Measurements from ENCODE around the gene ARFGEF3. TPM values are rescaled to one million over a fixed set of nuclear protein-coding genes. Genes with fewer than 3 reads are reported as not detected.

ARFGEF3 gene
- total RNA-seq, 1 experiment from 2014 or later: 7.8 TPM

- TF ChIP-seq EZH2 (IDR thresholded peaks at IDR 0.05; ENCODE audit: low read length, unreplicated experiment): no peak
- TF ChIP-seq EZH2phosphoT487 (IDR thresholded peaks at IDR 0.05; ENCODE audit: borderline replicate concordance, low read length): no peak
- no peak for TF ChIP-seq CTCF (conservative IDR thresholded peaks at IDR 0.05; ENCODE audit: low read depth, low read length)
These were observed 140.8 kb downstream of the ARFGEF3 start for GRCh38 chr6:138302554-138302953.

DNA sequence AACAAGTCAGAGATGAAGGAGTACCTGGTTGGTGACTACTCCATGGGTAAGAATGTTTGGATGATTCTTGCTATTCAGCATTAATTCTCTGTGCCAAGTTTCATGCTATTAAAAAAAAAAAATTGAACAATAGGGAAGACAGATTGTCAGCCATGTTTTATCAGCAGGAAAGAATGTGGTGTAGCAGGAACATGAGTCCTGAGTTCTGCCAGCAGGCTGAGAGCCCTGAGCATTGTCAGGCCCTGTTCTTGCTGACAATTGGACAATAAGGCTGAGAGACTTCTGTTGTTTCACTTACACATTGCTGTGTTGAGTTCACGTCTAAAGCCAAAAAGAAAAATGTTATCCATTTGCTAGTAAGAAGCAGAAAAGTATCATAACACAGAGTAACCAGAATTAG is 145.6 kb downstream of the ARFGEF3 start:
- H3K27ac ChIP-seq (ENCODE audit: low read length): no peak overlapping the region
- H3K9ac ChIP-seq (ENCODE audit: low read length): no peak overlapping the region
- DNase-seq (peak; percentile 21), ATAC-seq (no peak)
- POLR2A ChIA-PET (ENCODE audit: unreplicated experiment): no interaction called here
- no peaks in the 10 kb centered on the region for H4K20me1 ChIP-seq (ENCODE audit: low read length)
- BruUV-seq (replicated peaks): no TSS peak
- H3K36me3 ChIP-seq (ENCODE audit: low read depth, low read length): no peaks in the 10 kb centered on the region
- H2AFZ ChIP-seq (ENCODE audit: low read length): no peak overlapping the region
- no peak overlapping the region for H3K4me3 ChIP-seq (ENCODE audit: low read length)
- H3K79me2 ChIP-seq (ENCODE audit: low read length): no peaks in the 10 kb centered on the region
- intact Hi-C loops (cut with micrococcal nuclease): no loop called here
- H3K9me3 ChIP-seq (ENCODE audit: low read length): no peaks in the 10 kb centered on the region
- H3K4me1 ChIP-seq (ENCODE audit: insufficient read depth, low read length): no peaks in the 10 kb centered on the region
- CTCF ChIA-PET: no interaction called here
- H3F3A ChIP-seq (ENCODE audit: low read length, unreplicated experiment): no peaks in the 10 kb centered on the region
- TF ChIP-seq EZH2phosphoT487 (IDR thresholded peaks at IDR 0.05; ENCODE audit: borderline replicate concordance, low read length) (no peak), CTCF (conservative IDR thresholded peaks at IDR 0.05; ENCODE audit: low read depth, low read length) (no peak), EZH2 (IDR thresholded peaks at IDR 0.05; ENCODE audit: low read length, unreplicated experiment) (no peak)
- no peaks in the 10 kb centered on the region for H3K9me2 ChIP-seq (replicated peaks; ENCODE audit: low read length)
- H3K27me3 ChIP-seq (ENCODE audit: low read length): no peaks in the 10 kb centered on the region
- no peak overlapping the region for H3K4me2 ChIP-seq (ENCODE audit: low read length)

More at GRCh38 chr6:138302554-138302953, 140.8 kb downstream of the ARFGEF3 start:
- DNase-seq (no peak), ATAC-seq (no peak)
- no peak overlapping the region for H2AFZ ChIP-seq (ENCODE audit: low read length)
- no peaks in the 10 kb centered on the region for H3K27me3 ChIP-seq (ENCODE audit: low read length)
- H3K4me1 ChIP-seq (ENCODE audit: insufficient read depth, low read length): no peaks in the 10 kb centered on the region
- H3F3A ChIP-seq (ENCODE audit: low read length, unreplicated experiment): no peaks in the 10 kb centered on the region
- no peaks in the 10 kb centered on the region for H3K79me2 ChIP-seq (ENCODE audit: low read length)
- CTCF ChIA-PET: no interaction called here
- no peaks in the 10 kb centered on the region for H3K9me3 ChIP-seq (ENCODE audit: low read length)
- H3K4me3 ChIP-seq (ENCODE audit: low read length): no peak overlapping the region
- H3K9ac ChIP-seq (ENCODE audit: low read length): no peak overlapping the region
- intact Hi-C loops (cut with micrococcal nuclease): no loop called here
- H3K27ac ChIP-seq (ENCODE audit: low read length): no peak overlapping the region
- H3K36me3 ChIP-seq (ENCODE audit: low read depth, low read length): no peaks in the 10 kb centered on the region; the same call in 1 of the 2 replicates
- BruUV-seq (replicated peaks): no TSS peak
- H3K4me2 ChIP-seq (ENCODE audit: low read length): no peak overlapping the region
- no peaks in the 10 kb centered on the region for H3K9me2 ChIP-seq (replicated peaks; ENCODE audit: low read length)
- H4K20me1 ChIP-seq (ENCODE audit: low read length): no peaks in the 10 kb centered on the region
- POLR2A ChIA-PET (ENCODE audit: unreplicated experiment): no interaction called here

DNA sequence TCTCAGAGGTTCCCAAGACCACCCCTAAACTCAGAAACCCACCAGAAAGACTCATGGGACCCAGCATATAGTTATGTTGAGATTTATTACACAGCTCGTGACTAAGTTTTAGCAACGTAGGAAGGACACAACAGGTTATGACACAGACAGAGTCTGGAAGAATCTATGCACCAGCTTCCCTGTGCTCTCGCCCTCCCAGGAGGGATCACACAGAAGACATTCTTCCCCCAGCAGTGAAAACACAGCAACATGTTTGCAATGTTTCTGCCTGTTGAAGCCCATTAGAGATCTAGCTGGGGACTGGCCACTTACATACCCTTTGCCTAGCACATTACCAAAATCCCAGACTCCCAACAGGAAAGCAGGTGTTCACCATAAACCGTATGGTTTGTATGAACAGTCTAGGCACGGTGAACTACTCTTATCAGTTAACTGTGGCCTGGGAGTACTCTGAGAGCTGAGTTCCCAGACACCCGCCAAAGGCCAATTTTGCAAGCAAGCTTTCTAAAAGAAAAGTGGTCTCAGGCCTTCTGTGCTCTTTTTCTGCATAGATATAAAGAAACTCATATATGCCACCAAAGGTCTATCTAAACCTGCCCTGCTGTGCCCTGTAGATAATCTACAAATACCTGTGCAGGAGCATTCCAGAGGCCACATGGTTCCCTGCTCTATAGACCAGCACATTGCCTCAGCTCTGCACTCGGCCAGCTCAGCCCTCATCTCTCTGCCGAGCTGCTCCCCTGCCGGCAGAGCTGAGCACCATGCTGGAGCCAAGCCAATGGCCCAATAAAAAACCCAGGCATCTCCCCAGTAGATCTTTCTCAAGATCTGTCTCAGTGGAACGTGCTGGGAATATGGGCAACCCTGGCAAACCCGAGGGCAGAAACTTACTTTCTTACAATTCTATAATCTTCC is 146.3 kb downstream of the ARFGEF3 start:
- no peak for TF ChIP-seq CTCF (conservative IDR thresholded peaks at IDR 0.05; ENCODE audit: low read depth, low read length)
- Histone ChIP-seq H4K20me1 (ENCODE audit: low read length) (no peaks in the 10 kb centered on the region), H3K4me2 (ENCODE audit: low read length) (no peak overlapping the region), H2AFZ (ENCODE audit: low read length) (no peak overlapping the region), H3K36me3 (ENCODE audit: low read depth, low read length) (no peaks in the 10 kb centered on the region), H3K4me3 (ENCODE audit: low read length) (no peak overlapping the region), H3K9me3 (ENCODE audit: low read length) (no peaks in the 10 kb centered on the region), H3F3A (ENCODE audit: low read length, unreplicated experiment) (no peaks in the 10 kb centered on the region), H3K79me2 (ENCODE audit: low read length) (no peaks in the 10 kb centered on the region), H3K9ac (ENCODE audit: low read length) (no peak overlapping the region), H3K27me3 (ENCODE audit: low read length) (no peaks in the 10 kb centered on the region), H3K4me1 (ENCODE audit: insufficient read depth, low read length) (no peaks in the 10 kb centered on the region), H3K9me2 (replicated peaks; ENCODE audit: low read length) (no peaks in the 10 kb centered on the region), H3K27ac (ENCODE audit: low read length) (no peak overlapping the region)
- intact Hi-C loops (cut with micrococcal nuclease): no loop called here
- BruUV-seq (replicated peaks): no TSS peak
- ATAC-seq (no peak), DNase-seq (no peak)
- CTCF ChIA-PET: interaction anchor here (0.7 kb wide), 1 partner anchor 12 kb away, joined by 3 read pairs; no protein-coding TSS in a partner anchor
- POLR2A ChIA-PET (ENCODE audit: unreplicated experiment): no interaction called here
